CD4-positive, alpha-beta T cell treated with Interleukin-2 at 100 ng/mL for 4 hours (primary cell): ENCODE results near the gene JPH3.
"Not testable (repeated sequence)": the region's sequence is repeated elsewhere in the genome, so short reads cannot be mapped to it uniquely, and the experiment has no call there.

Source experiments
- DNase-seq: peaks from one replicate; pipeline ENCODE4 v3.0.0-alpha.2; 2020; ENCODE audit warnings: low spot score

The JPH3 gene

DNA sequence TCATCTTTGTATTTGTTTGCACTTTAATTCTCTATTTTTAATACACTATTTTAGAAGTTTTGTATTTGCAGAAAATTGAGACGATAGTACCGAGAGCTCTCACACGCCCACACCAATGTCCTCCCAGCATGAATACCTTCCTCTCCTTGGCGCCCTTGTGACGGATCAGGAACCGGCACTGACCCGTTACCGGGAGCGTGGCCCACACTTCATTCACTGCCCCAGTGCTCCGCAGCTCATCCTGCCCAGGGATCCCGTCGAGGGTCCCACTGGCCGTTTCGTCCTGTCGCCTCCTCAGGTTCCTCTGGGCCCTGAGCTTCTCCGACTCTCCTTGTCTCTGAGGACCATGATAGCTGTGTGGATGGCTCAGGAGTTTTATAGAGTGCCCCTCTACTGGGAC is 112.9 kb downstream of the JPH3 start:
- DNase-seq: no peak

DNA sequence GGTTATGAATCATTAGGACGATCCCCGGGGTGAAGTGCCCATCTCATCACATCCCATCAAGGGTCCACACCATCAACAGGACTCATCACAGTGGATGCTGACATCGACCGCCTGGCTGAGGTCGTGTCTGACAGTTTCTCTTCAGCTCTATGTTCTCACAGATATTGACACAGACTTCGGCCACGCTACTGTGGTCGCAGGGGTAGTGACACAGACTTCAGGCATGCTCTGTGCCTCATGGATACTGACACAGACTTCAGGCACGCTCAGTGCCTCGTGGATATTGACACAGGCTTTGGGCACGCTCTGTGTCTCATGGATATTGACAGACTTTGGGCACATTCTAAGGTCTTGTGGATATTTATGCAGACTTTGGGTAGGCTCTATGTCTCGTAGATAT is 113.3 kb downstream of the JPH3 start:
- DNase-seq: no peak

DNA sequence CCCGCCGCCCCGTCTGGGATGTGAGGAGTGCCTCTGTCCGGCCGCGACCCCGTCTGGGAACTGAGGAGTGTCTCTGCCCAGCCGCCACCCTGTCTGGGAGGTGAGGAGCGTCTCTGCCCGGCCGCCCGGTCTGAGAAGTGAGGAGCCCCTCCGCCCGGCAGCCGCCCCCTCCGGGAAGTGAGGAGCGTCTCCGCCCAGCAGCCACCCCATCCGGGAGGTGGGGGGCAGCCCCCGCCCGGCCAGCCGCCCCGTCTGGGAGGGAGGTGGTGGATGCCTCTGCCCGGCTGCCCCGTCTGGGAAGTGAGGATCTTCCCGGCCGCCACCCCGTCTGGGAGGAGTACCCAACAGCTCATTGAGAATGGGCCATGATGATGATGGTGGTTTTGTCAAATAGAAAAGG is 116.5 kb downstream of the JPH3 start:
- not testable (repeated sequence) for DNase-seq

DNA sequence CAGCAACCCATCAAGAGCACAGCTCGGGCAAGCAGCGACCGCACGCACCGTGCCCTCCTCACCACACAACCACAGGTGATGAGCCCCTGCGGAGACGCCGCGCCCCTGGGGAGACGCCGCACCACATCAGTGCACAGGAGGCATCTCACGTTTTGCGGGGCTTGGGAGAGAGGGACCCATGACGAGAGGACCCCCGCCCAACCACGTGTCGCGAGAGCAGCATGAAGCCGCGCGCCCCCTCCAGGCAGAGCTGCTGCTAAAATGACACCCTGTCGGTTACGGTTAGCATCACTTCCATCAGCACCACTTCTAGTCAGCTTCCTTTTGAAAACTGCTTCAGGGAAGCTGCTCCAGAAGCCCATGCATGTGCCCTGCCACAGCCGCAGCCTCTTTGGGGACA is 118.1 kb downstream of the JPH3 start:
- DNase-seq: no peak

DNA sequence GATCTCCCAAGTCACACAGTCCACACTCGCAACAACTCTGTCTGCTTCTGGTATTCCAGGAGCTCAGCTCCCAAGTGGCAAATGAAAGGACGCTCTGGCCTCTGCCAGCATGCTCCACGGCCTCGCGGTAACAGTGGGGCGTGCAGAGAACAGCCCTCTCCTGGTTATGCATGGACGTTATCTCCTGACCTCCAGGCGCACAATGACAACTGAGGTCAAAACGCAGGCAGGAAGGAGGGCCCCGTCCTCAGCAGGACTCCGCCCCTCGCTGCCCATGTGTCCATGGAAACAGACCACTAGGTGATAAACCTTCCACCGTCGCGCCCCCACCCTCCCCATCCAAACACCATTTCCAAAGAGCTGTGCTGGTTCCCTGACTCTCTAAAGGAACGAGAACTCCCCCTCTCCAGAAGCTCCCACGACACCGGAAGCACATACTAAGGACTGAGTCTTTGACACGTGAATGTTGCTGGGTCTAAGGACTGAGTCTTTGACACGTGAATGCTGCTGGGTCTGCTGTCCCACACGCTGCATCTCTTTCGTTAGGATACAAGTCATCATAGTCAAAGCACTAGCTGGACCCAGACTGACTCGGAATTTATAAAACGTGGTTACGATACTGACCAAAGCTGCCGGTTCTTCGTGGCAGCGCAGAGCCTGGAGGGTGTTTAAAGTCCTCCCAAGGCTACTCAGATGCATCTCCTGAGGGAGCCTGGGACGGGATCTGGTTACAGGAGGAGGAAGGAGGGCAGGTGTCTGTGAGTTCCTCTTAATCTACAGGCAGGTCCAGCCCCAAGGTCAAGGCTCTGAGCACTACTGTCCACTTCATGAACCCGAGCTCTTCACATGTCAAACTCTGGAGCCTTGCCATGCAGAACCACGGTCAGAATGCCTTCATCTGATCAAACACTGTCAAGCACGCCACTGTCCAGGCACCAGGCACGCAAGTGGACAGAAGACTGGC is 119.6 kb downstream of the JPH3 start:
- DNase-seq: no peak

DNA sequence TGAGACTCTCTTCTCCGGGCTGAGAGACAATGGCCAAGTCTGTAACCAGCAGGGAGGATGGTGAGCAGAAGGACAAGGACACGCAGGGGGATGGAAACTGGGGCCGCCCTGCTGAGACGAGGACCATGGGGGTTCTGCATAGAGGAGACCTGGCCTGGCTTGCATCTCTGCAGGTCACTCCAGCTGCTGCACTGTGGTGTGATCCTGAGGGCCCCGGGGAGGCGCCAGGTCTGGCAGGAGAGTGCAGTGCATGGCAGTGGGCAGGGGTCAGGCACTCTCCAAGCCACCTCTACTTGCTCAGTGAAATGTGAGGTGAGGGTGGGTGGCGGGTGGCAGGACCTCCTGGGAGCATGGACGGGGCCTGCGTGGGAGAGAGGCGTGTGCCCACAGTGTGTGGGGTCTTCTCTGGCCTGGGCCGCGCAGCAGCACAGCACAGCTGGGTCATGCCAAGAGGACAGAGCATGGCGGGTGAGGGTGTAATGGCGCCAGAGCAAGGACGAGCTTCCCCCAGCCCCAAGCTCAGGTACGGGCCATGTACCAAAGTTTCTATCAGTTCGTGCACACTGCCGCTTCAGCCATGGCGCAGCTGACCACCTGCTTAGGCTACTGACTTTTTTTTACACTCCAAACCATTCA is 120.4 kb downstream of the JPH3 start:
- no peak for DNase-seq

DNA sequence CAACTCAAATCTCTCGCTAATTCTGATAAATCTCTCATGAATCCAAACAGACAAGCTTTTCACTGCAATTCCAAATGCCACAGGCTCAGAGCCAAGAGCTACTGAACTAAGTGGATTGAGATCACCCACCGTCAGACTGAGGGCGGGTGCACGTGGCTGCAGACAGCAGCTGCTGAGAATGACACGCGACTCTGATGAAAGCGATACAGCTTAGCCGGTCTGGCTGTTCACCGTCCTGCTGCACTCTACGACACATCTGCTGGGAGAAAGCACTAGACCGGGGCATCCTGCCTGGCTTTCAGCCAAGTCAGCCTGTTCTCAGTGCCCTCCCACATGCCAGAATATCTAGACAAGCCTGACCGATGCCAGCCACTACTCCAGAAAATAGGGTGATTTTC is 120.9 kb downstream of the JPH3 start:
- peak; percentile 9 for DNase-seq

DNA sequence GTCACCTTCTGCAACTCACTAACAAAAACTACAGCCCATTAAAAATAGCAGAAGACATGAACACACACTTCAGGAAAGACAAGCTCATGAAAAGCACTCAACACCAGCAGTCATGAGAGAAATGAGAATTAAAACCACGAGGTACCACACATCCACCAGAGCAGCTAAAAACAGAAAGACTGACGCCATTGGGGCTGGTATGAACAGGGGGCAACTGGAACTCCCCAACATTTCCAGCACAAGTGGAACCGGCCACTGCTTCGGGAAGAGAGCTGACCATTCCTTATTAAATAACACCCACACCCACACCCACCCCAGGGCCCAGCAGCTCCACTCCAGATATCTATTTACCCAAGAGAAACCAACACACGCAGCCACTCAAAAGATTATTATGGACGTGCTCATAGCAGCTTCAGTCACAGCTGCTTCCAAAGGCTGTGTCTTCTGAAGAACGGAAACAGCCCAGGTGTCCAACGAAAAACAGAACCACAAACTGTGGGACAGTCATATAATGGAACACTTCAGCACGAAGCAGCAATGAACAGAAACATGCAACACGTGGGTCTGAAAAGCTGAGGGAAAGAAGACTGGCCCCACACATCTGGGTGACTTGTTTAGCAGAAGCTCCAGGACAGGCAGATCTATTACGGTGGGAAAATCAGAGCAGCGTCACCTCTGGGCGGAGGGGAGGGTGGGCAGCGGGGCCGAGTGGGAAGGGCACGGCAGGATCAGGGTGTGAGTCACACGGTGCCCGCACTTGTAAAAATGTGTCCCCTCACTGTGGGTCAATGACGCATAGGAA is 122.4 kb downstream of the JPH3 start:
- peak; percentile 49 for DNase-seq

DNA sequence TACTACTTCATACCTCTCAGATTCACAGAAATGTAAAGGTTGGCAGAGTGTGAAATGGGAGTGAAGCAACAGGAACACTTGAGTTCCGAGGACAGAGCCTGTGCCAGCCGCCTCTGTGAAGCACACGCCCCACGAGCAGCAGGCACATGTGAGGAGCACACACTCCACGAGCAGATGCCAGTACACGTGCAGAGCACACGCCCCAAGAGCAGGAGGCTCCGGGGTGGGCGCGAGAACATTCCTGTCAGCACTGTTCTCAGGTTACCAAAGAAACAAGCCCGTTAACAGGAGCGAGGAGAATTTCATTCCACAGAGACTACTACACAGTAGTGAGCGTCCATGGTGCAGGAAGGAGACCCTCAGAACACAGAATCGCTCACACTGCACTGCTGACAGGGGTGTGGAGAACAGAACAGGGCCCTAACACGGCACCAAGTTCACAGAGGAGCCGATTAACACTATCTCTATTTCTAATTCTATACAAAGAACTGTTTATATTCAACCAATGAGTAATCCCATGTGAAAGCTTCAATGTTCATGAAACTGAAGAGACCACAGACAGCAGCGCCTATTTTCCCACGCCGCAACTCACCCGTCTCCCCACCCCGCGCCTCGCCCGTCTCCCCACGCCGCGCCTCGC is 123.4 kb downstream of the JPH3 start:
- no peak for DNase-seq

DNA sequence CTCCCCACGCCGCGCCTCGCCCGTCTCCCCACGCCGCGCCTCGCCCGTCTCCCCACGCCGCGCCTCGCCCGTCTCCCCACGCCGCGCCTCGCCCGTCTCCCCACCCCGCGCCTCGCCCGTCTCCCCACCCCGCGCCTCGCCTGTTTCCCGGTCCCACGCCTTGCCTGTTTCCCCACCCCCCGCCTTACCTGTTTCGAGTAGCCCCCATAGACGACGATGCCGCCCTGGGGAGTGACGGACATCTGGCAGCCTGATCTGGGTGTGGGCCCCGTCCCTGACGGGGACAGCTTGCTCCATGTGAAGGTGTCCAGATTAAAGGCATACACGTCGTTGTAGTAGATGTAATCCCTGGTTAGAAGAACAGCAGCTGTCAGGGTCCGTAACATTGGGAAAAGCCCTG is 124.3 kb downstream of the JPH3 start:
- not testable (repeated sequence) for DNase-seq

DNA sequence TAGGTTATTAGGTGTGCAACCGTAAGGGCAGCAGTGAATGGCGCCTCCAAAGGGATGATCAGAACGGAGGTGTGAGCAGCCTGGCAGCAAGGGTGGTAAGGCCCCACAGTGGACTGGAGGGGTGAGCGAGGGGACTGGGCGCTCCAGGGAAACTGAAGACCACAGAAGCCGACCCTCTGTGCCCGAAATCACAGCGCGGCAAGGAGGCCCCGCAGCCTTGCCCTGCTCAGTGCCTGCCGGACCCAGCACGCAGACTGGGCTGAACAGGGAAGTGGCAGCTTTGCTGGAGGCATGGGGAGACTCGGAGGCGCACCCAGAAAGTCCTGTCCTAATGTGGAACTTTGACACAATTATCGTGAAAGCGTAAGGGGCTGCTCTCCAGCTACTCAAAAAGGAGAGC is 125.0 kb downstream of the JPH3 start:
- DNase-seq: no peak

DNA sequence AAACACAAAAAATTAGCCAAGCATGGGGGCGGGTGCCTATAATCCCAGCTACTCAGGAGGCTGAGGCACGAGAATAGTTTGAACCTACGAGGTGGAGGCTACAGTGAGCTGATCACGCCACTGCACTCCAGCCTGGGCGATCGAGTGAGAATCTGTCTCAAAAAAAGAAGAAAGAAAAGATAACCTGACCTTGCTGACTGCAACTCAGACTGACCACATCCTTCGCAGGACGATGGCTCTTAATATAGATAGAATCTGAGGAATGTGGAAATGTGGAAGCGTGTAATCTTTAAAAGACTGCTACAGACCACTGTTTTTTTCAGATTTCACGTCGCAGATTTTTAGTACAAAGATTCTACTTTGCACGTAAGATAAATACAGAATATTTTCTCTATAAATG is 125.7 kb downstream of the JPH3 start:
- no peak for DNase-seq

DNA sequence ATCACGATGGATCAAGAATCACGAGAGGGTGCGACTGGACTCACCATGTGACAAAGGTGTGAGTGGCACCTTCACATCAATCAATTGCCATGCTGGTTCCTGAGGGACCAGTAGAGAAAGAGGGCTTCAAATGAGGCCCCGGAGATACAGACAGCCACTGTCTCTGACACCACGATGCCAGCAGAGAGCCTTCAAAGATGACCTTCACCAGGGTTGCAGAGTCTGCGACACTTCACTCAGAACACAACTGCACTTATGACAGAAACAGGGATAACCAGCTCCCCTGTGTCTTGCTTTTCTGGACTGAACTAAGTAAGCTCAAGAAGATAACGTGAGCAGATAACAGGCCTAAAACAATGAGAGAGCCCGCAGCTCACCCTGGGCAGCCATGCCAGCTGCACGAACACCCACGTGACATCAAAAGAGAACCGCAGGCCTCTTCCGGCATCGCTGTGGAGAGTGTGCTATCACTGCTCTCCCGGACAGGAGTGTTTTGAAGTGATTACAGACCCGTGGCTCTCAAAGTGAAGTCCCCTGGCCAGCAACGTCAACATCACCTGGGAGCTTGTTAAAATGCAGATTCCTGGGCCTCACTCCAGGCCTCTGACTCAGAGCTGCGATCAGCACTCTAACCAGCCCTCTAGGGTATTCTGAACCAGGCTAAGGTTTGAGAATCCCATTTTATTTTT is 127.1 kb downstream of the JPH3 start:
- no peak for DNase-seq

DNA sequence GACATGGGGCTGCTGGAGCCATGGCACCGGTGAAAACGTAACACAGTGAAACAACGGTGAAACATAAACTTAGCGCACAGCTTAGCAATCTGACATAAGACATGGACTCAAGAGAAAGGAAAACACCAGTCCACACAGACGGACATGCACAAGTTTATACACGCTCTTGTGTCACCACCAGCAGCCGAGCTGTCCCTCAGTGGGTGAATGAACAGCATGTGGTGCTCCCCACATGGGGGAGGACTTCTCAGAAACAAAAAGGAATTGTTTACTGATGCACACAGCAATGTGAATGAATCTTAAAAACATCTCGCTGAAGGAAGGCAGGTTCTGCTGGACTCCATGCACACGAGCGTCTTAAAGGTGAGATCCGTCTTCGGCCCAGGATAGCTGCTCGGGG is 129.3 kb downstream of the JPH3 start:
- DNase-seq: no peak

DNA sequence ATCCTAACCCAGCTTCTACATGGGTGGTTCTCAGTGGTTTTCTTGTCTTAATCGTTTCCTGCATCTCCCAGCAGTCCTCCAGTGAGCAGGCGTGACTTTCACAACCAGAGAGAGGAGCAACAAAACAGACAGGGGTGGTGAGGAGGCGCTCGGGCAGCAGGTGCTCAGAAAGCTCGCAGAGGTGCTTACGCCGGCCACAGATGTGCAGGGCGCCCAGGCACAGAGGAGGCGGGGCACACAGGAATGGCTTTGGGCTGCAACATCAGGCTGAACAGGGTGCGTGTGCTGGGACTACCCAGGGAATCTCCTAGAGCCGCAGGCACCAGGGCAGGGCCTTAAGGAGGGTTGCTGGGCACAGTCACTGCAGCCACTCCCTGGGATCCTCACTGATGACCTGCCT is 130.9 kb downstream of the JPH3 start:
- DNase-seq: peak; percentile 16

DNA sequence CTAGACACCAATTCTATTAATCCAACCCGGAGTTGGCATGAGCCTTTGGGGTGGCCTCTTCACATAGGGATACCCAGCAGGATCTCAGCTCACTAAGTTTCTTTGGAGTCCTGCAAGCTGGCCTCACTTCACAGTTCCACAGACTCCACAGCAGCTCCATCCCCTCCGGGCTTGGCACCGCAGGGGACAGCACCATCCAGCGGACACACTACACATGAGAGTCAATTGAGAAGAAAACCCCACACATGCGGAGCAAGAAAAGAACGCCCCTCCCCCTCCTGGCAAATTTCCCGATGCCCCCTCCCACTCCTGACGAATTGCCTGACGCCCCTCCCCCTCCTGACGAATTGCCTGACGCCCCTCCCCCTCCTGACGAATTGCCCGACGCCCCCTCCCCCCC is 132.3 kb downstream of the JPH3 start:
- DNase-seq: no peak

DNA sequence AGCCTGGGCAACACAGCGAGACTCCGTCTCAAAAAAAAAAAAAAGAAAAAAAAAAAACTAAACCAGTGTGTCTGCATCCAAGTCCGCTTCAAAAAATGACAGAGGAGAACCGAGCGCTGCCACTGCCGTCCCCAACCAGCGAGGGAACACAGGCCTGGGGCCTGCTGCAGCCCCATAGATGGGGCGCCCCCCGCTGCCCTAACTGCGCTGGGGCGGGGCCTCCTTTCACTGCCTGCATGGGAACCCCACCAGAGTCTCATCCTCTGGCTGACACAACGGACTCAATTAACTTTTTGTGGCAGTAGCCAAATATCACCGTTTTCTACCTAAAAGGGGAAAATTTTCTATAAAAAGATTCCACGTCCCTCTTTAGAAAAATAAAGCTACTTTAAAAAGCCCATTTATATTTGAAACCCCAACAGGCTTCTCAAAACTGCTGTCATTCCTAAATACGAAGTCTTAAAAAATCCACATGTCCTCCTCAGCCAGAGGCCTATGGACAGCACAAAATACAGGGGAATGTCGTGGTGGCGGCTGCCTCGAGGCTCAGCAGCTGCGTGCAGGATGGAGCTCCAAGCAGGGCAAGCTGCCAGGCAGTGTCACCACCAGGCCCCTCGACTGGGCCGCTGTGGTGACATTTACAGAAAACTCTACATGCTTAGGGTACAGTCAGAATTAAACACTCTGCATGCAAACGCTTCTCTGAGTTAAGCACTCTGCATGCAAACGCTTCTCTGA is 133.1 kb downstream of the JPH3 start:
- no peak for DNase-seq

DNA sequence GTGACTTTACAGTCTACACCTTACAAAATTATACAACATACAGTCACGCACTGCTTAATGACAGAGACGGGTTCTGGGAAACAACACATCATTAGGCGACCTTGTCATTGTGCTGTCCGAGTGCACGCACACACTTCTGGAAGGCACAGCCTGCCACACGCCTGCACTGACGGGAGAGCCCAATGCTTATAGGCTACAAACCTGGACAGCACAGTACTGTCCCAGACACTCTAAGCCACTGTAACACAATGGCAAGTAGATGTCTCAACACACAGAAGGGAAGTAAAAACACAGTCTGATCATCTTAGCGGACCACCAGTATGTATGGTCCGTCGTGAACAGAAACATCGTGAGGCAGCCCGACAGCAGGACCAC is 133.7 kb downstream of the JPH3 start:
- DNase-seq: no peak

DNA sequence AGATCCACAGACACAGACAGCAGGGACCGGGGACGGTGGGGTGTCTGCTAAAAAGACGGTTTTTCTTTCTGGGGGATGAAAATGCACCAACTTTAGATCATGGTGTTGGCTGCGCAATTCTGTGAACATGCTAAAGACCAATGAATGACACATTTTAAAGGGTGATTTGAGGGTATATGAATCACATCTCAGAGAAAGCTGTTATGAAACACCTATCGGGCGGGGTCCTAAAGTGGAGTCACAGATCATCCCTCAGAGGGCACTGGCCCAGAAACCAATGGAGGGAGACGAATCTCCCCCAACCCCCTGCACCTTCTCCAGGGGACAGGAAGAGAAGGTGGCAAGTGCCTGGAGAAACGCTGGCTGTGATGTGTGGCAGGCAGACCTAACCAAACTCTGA is 137.5 kb downstream of the JPH3 start:
- DNase-seq: no peak

DNA sequence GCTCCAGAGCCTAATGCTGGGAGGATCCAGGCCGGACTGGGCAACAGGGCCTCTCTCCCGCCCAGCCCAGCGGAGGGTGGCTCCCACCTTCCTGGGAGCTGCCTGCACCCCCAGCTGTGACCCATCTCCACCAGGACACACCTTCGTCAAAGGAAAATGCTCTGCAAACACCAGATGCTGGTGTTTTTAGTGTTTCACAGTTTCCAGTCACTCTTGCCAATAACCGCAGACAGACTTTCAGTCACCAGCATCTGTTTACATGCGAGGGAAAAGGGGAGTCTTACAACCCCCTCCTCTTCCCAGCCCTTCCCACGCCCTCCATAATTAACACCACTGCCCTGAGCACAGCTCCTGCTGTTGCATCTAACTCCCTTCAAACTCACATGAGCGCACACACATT is 138.1 kb downstream of the JPH3 start:
- no peak for DNase-seq

DNA sequence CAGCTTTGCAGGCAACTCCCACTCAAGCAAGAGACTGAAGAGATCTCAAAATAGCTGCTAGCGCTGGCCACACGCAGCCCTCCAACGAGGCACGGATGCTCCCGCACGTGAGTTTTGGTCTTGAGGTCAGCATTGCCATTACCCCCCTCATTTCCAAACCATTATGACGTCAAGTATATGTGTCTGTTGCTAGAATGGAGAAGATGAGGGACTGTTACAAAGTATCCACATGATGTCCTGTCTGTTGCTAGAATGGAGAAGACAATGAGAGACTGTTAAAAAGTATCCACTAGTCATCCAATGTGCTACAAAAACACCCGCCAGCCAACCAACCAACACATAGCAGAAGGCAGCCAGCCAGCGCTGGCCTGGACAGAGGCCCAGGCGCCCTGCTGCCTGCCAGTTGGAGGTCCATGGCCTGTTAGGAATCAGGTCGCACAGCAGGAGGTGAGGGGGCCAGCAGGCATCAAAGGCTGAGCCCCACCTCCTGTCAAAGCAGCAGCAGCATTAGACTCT is 138.7 kb downstream of the JPH3 start:
- DNase-seq: no peak
